Stimulated activated memory B cell treated with anti-CD40 and anti-IgM and Interleukin-4, amounts not matched to agents 10 μg/mL and 1 μg/mL and 100 μg/mL, for 72 hours (primary cell): ENCODE measurements around the gene PCBD1.

Source experiments
- ATAC-seq: fragments of 150-1000 bp; cut with Tn5 transposase; 2 replicates; pipeline ENCODE4 v1.10.0; 2021
- H3K27ac Mint-ChIP-seq: one replicate; pipeline ENCODE4 v1.8.0; 2022; ENCODE audit warnings: mild to moderate bottlenecking, mixed read lengths
- H3K27me3 Mint-ChIP-seq: one replicate; pipeline ENCODE4 v1.8.0; 2022; ENCODE audit warnings: mixed read lengths
- H3K36me3 Mint-ChIP-seq: one replicate; pipeline ENCODE4 v1.8.0; 2022; ENCODE audit warnings: mixed read lengths
- H3K4me1 Mint-ChIP-seq: one replicate; pipeline ENCODE4 v1.8.0; 2022; ENCODE audit warnings: mixed read lengths
- H3K4me3 Mint-ChIP-seq: one replicate; pipeline ENCODE4 v1.8.0; 2022; ENCODE audit warnings: mild to moderate bottlenecking, moderate library complexity, mixed read lengths
- H3K9me3 Mint-ChIP-seq: one replicate; pipeline ENCODE4 v1.8.0; 2022; ENCODE audit warnings: mixed read lengths

The PCBD1 gene

DNA sequence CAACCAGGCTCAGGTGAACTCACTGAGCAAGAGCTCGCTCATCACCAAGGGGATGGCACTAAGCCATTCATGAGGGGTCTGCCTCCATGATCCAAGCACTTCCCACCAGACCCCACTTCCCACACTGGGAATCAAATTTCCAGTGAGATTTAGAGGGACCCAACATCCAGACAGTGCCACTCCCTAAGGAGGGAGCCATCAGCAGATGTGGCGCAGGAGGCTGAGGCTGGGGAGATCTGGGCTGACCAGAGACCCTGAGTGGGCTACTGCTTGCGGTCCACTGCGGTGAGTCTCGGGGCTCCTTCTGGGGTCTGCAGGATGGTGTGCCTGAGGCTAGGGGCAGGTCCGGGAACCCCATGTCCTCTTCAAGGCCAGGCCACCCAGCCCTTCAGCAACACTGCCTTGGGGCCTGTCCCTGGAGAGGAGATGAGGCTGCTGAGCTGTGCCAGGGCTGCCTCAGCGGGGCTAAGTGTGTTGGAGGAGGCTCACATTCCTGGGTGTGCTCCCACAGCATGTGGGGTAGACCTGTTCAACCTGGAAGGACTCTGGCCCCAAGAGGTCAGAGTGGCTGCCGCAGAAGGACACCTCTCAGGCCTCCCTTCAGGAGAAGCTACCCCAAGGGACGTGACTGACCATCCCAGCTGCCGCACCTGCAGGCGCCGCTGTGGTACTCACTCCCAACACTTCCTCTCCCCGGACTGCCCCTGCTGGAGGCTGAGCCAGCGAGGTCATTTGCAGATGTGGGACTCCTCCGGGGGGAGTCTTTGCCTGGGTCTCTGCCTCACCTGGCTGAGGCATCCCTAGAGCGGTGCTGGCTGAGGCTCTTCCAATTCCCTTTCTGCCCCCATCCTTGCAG is 22.3 kb upstream of the PCBD1 start:
- Mint-ChIP-seq H3K4me3 (no peak overlapping the region), H3K27ac (no peak overlapping the region), H3K9me3 (peaks cover 3% of the 10 kb centered on the region), H3K4me1 (no peaks in the 10 kb centered on the region), H3K36me3 (no peaks in the 10 kb centered on the region), H3K27me3 (peaks cover 46% of the 10 kb centered on the region)
- no peak for ATAC-seq

- Mint-ChIP-seq H3K27ac (no peak overlapping the region), H3K4me1 (no peaks in the 10 kb centered on the region), H3K36me3 (no peaks in the 10 kb centered on the region), H3K4me3 (no peak overlapping the region), H3K9me3 (peaks cover 3% of the 10 kb centered on the region), H3K27me3 (peaks cover 41% of the 10 kb centered on the region)
- no peak for ATAC-seq
Observed at GRCh38 chr10:70909326-70909935, 21.1 kb upstream of the PCBD1 start.

GRCh38 chr10:70908406-70909296 is 20.3 kb upstream of the PCBD1 start:
- Mint-ChIP-seq H3K27me3 (peaks cover 37% of the 10 kb centered on the region), H3K9me3 (peaks cover 3% of the 10 kb centered on the region), H3K36me3 (no peaks in the 10 kb centered on the region), H3K4me3 (no peak overlapping the region), H3K27ac (no peak overlapping the region), H3K4me1 (no peaks in the 10 kb centered on the region)
- no peak for ATAC-seq

DNA sequence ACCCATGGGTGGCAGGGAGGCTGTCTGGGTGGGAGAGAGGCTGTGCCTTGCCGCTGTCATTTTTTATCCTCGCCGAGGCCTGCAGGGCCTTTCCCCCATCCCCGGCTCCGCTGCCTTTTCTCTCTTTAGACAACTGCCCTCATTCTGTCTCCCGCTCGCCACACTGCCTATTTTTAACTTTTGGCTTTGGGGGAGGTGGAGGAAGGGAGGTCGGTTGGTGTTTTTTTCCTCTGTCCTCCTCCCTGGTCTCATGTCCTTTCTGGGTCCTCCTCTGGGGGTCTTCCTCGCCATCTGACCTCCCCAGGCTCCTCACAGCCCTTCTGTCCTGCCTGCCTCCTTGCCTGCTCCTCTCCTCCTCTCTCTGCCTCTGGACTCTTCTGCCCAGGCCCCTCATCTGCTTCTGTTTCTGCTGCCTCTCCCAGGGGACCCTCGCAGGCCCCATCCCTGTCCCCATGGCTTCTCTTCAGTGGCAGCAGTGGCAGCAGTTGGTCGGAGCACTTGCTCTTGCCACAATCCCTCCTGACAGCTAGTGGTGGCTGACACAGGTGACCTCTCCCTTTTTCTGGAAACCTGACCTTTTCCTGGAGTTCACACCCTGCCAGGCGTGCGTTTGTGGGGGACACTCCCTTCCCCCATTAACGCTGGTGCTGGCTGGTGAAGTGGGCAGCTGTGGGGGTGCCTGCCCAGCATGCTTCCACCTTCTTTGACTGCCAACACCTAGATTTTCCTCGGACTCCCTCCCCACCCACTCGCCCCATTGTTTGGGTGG is 19.5 kb upstream of the PCBD1 start:
- H3K9me3 Mint-ChIP-seq: peaks cover 3% of the 10 kb centered on the region
- H3K4me3 Mint-ChIP-seq: no peak overlapping the region
- H3K36me3 Mint-ChIP-seq: no peaks in the 10 kb centered on the region
- peaks cover 37% of the 10 kb centered on the region for H3K27me3 Mint-ChIP-seq
- no peak for ATAC-seq
- H3K27ac Mint-ChIP-seq: no peak overlapping the region
- no peaks in the 10 kb centered on the region for H3K4me1 Mint-ChIP-seq

GRCh38 chr10:70906953-70907636 is 18.7 kb upstream of the PCBD1 start:
- Mint-ChIP-seq H3K36me3 (no peaks in the 10 kb centered on the region), H3K9me3 (peaks cover 3% of the 10 kb centered on the region), H3K27ac (no peak overlapping the region), H3K4me1 (no peaks in the 10 kb centered on the region), H3K4me3 (no peak overlapping the region), H3K27me3 (peaks cover 32% of the 10 kb centered on the region)
- no peak for ATAC-seq

DNA sequence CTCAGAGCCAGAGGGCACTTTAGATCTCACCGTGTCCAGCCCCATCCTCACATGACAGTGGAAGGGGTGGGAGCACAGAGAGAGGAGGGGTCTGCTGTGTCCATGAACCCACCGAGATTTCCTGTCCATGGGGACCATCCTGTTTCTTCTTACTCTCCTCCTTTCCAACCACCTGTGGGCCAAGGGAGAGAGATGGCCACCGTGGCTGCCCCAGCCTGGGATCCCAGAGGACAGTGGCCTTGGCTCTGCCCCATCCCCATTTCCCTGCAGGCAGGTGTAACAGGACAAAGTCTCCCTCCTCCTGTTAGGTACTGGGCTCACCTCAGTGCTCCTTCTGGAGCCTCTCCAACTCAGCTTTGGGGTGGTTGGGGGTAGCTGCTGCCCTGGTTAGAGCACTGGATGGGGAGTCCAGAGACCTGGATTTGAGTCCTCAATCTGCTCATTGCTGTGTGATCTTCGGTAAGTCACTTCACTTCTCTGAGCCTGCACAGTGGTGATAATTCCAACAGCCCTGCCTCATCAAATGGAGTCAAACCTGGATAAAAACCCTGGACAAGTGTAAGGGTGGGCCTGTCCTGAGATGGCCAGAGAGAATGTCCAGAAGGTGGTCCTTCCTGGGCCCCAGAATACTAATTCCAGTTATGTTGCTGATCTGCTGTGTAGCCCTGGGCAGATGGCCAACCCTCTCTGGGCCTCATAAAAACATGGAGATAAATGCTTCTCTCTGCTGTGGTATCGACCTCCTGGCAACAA is 17.8 kb upstream of the PCBD1 start:
- H3K9me3 Mint-ChIP-seq: no peaks in the 10 kb centered on the region
- no peak overlapping the region for H3K4me3 Mint-ChIP-seq
- peaks cover 33% of the 10 kb centered on the region for H3K27me3 Mint-ChIP-seq
- H3K27ac Mint-ChIP-seq: no peak overlapping the region
- ATAC-seq: no peak
- H3K36me3 Mint-ChIP-seq: no peaks in the 10 kb centered on the region
- no peaks in the 10 kb centered on the region for H3K4me1 Mint-ChIP-seq

GRCh38 chr10:70905071-70906021 is 17.0 kb upstream of the PCBD1 start:
- no peak overlapping the region for H3K4me3 Mint-ChIP-seq
- ATAC-seq: no peak
- no peaks in the 10 kb centered on the region for H3K9me3 Mint-ChIP-seq

GRCh38 chr10:70903262-70903921 is 15.0 kb upstream of the PCBD1 start:
- ATAC-seq: no peak
- Mint-ChIP-seq H3K36me3 (no peaks in the 10 kb centered on the region), H3K4me1 (no peaks in the 10 kb centered on the region), H3K4me3 (no peak overlapping the region), H3K27me3 (peaks cover 19% of the 10 kb centered on the region), H3K27ac (no peak overlapping the region), H3K9me3 (no peaks in the 10 kb centered on the region)

More at GRCh38 chr10:70905071-70906021, 17.0 kb upstream of the PCBD1 start:
- peaks cover 33% of the 10 kb centered on the region for H3K27me3 Mint-ChIP-seq
- H3K36me3 Mint-ChIP-seq: no peaks in the 10 kb centered on the region
- H3K4me1 Mint-ChIP-seq: no peaks in the 10 kb centered on the region
- no peak overlapping the region for H3K27ac Mint-ChIP-seq

DNA sequence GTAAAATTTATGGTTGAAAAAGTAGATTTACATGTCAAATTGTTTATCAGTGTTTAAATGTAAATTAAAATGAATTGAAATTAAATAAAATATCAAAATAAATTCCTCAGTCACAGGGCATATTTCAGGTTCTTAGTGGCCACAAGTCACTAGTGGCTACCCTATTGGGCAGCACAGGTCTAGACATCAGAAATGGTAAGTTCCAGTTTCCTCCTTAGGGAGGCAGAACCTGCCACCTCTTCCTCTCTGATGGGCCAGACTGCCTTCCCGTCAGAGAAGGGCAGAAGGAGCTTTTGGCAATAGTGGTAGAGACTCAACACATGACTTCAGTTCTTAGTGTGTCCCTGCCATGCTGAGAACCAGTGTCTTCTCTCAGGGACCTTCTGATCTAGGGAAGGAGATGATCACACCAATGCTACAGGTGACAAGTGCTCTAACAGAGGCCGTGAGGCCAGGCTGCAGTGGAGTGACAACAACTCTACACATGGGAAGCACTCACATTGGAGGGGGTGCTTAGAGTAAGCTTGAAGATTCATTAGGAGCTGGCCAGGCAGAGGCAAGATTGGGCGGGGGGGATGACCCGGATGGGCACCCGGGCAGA is 14.4 kb upstream of the PCBD1 start:
- Mint-ChIP-seq H3K9me3 (no peaks in the 10 kb centered on the region), H3K27me3 (peaks cover 19% of the 10 kb centered on the region)
- ATAC-seq: no peak

DNA sequence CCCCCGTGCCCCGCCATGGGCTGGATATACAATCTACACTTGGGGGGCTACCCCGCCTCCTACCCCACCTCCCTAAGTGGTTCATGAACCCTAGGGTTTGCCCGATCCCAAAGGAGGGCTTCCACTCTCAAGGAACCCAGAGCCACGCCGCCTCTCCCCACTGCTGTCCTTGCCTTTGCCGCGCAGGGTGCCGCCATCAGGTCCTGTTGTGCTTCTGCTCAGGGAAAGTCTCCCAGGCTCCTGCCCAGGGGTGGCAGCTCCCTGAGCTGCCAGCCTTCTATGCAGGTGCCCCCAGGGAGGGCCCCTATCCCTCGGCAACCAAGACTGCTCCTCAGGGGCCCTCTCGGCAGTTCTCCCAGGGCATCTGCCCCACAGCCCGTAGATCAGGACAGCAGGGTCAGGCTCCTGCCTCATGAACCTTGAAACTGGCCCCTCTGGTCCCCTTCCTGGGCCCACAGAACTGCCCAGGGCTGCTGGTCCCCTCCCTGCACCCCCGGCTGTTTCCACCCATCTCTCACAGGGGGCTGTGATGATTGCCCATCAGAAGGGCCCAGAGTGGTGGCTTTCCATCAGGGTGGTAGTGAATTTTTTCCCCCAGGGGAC is 13.0 kb upstream of the PCBD1 start:
- Mint-ChIP-seq H3K27ac (no peak overlapping the region), H3K4me3 (no peak overlapping the region), H3K4me1 (no peaks in the 10 kb centered on the region), H3K36me3 (no peaks in the 10 kb centered on the region), H3K27me3 (peaks cover 19% of the 10 kb centered on the region), H3K9me3 (no peaks in the 10 kb centered on the region)
- ATAC-seq: no peak

More for the DNA sequence above, 14.4 kb upstream of the PCBD1 start:
- Mint-ChIP-seq H3K27ac (no peak overlapping the region), H3K4me3 (no peak overlapping the region), H3K36me3 (no peaks in the 10 kb centered on the region), H3K4me1 (no peaks in the 10 kb centered on the region)

DNA sequence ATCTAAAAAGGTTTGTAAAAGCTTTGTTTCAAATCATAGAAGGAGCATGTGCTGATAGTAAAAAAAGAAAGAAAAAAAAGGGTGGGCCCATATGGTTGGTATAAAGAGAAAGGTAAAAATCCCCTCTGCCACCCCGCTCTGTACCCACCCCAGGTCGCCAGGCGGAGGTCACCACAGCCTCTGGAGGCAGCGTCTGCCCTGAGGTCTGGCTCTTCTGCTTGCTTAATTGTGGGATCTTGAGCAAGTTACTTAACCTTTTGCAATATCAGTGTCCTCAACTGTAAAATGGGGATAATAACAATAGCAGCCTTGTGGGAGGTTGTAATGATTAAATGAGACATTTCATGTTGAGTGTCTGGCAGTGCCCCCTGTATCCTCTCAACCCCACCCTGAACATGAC is 10.7 kb upstream of the PCBD1 start:
- no peaks in the 10 kb centered on the region for H3K36me3 Mint-ChIP-seq
- no peak overlapping the region for H3K27ac Mint-ChIP-seq
- H3K9me3 Mint-ChIP-seq: no peaks in the 10 kb centered on the region
- no peak overlapping the region for H3K4me3 Mint-ChIP-seq
- H3K27me3 Mint-ChIP-seq: peaks cover 19% of the 10 kb centered on the region
- no peak for ATAC-seq
- no peaks in the 10 kb centered on the region for H3K4me1 Mint-ChIP-seq

GRCh38 chr10:70898687-70899086 is 10.3 kb upstream of the PCBD1 start:
- ATAC-seq: no peak
- Mint-ChIP-seq H3K4me3 (no peak overlapping the region), H3K27ac (no peak overlapping the region), H3K4me1 (no peaks in the 10 kb centered on the region), H3K9me3 (no peaks in the 10 kb centered on the region), H3K27me3 (peaks cover 18% of the 10 kb centered on the region), H3K36me3 (no peaks in the 10 kb centered on the region)
